GM19351 (cell line): ENCODE data around the gene LAPTM5.

ENCODE experiments used
- ATAC-seq: cut with Tn5 transposase; IDR thresholded peaks from one replicate; pipeline ENCODE4 v1.9.1; 2021; ENCODE audit warnings: mild to moderate bottlenecking, moderate library complexity; ENCODE audit not compliant: unreplicated experiment

LAPTM5 gene

GRCh38 chr1:30787856-30788495 is 30.4 kb upstream of the LAPTM5 start:
- ATAC-seq, result no peak

- no peak for ATAC-seq
Observed at GRCh38 chr1:30787266-30787665, 29.7 kb upstream of the LAPTM5 start.

- ATAC-seq, result no peak
Observed at GRCh38 chr1:30786264-30786991, 28.9 kb upstream of the LAPTM5 start.

GRCh38 chr1:30785714-30786113 is 28.1 kb upstream of the LAPTM5 start:
- ATAC-seq, result no peak

- ATAC-seq, result no peak
Observed at GRCh38 chr1:30785181-30785580, 27.6 kb upstream of the LAPTM5 start.

- ATAC-seq, result no peak
Observed at GRCh38 chr1:30783256-30783915, 25.8 kb upstream of the LAPTM5 start.

GRCh38 chr1:30782361-30783255 is 25.0 kb upstream of the LAPTM5 start:
- ATAC-seq, result no peak

- no peak for ATAC-seq
Observed at GRCh38 chr1:30781906-30782305, 24.3 kb upstream of the LAPTM5 start.

- ATAC-seq, result no peak
Observed at GRCh38 chr1:30780409-30780808, 22.8 kb upstream of the LAPTM5 start.

GRCh38 chr1:30779294-30780071 is 21.9 kb upstream of the LAPTM5 start:
- peak; percentile 67 for ATAC-seq

GRCh38 chr1:30778979-30779293 is 21.4 kb upstream of the LAPTM5 start:
- ATAC-seq, result no peak

GRCh38 chr1:30778154-30778978 is 20.8 kb upstream of the LAPTM5 start:
- ATAC-seq, result no peak

- ATAC-seq, result no peak
Observed at GRCh38 chr1:30777904-30778153, 20.3 kb upstream of the LAPTM5 start.

GRCh38 chr1:30777060-30777903 is 19.7 kb upstream of the LAPTM5 start:
- ATAC-seq, result no peak

- ATAC-seq, result no peak
Observed at GRCh38 chr1:30776097-30777059, 18.8 kb upstream of the LAPTM5 start.

GRCh38 chr1:30775433-30775975 is 17.9 kb upstream of the LAPTM5 start:
- ATAC-seq, result no peak

- no peak for ATAC-seq
Observed at GRCh38 chr1:30774550-30775432, 17.2 kb upstream of the LAPTM5 start.
